Measurements from ENCODE around the gene ZMYND15. TPM values are rescaled to one million over a fixed set of nuclear protein-coding genes. Genes with fewer than 3 reads are reported as not detected.
"Not testable (repeated sequence)": the region's sequence is repeated elsewhere in the genome, so short reads cannot be mapped to it uniquely, and the experiment has no call there.

Gene ZMYND15, protein sequence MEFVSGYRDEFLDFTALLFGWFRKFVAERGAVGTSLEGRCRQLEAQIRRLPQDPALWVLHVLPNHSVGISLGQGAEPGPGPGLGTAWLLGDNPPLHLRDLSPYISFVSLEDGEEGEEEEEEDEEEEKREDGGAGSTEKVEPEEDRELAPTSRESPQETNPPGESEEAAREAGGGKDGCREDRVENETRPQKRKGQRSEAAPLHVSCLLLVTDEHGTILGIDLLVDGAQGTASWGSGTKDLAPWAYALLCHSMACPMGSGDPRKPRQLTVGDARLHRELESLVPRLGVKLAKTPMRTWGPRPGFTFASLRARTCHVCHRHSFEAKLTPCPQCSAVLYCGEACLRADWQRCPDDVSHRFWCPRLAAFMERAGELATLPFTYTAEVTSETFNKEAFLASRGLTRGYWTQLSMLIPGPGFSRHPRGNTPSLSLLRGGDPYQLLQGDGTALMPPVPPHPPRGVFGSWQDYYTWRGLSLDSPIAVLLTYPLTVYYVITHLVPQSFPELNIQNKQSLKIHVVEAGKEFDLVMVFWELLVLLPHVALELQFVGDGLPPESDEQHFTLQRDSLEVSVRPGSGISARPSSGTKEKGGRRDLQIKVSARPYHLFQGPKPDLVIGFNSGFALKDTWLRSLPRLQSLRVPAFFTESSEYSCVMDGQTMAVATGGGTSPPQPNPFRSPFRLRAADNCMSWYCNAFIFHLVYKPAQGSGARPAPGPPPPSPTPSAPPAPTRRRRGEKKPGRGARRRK
- total RNA-seq (under 0.01 and 0.51 TPM in 2 replicates), polyA plus RNA-seq (0.05 and 0.11 TPM in 2 replicates), polyA minus RNA-seq (ENCODE audit: low replicate concordance) (1.4 TPM in 1 of 2 replicates, not detected in the other)
- polyA plus RNA-seq (2012), result 0.05 and 0.12 TPM in 2 replicates

DNA sequence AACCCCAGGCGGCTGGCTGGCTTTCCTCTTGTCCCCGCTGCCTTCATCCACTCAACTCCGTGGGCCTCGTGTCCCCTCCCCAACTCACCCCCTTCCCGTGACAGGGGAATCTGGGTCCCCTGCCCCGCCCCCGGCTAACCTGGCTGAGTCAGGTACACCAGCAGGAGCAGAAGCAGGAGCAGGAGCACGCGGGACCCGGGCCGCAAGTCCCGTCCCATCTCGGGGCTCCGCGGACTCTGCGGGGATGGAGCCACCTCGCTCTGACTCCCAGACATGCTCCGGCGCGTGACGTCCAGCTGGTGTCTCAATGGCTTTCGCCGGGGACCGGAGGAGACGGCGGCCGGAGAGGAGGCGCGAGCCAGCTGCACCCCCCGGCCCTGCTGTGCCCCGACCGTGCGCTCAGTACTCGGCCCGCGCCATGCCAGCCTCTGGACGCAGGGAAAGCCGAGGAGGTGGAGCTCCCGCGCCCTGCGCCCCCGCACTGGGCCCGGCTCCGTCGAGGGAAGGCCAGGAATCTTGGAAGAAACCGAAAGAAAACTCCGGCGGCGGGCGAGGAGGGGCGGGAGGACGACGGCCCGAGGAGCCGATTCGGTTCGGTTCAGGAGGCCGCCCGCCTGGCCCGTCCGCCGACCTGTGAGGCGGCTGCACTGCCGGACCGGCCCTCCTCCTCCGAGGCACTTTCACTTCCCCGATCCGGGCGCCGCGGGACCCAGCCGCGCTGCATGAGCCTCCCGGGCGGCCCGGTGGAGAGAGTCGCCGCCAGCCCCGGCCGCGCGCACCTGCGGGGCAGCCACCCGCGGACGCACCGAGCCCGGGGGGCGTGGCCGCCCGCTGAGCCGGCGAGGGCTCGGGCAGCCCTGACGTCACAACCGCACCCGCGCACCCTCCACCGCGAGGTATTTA lies at the start of gene ZMYND15, which contains the start of gene CXCL16:
Gene ZMYND15, plus strand, starts transcription at position 712 of the 903 bp plus-strand sequence. CDS start 716 bp downstream, outside the sequence.
Gene CXCL16, minus strand, starts transcription at position 807 of the 903 bp plus-strand sequence. Its CDS starts 589 bp downstream, at position 218.
- H4K20me1 ChIP-seq (ENCODE audit: control insufficient read depth, extremely low read depth, insufficient read depth, low read length), result no peaks in the 10 kb centered on the region
- H3K9me3 ChIP-seq (ENCODE audit: control insufficient read depth, insufficient read depth, low read depth, low read length), result no peaks in the 10 kb centered on the region
- peak; percentile 18 to 44 for DNase-seq (ENCODE audit: low read depth in 2 of 2)
- peak within 1 kb of the TSS; percentile 52 to 86 (median 70) for H3K4me3 ChIP-seq (replicated peaks in 1 of 4; ENCODE audit: control extremely low read depth in 1 of 4, insufficient read depth in 1 of 4, low read depth in 3 of 4, low read length in 4 of 4)
- no peaks in the 10 kb centered on the region for H3K79me2 ChIP-seq (ENCODE audit: control insufficient read depth, insufficient read depth, low read length)
- peak within 1 kb of the TSS; percentile 77 for H2AFZ ChIP-seq (ENCODE audit: low read length)
- peak within 1 kb of the TSS; percentile 72 for H3K4me2 ChIP-seq (ENCODE audit: extremely low read depth, insufficient read depth, low read length)
- peak within 1 kb of the TSS; percentile 51 for H3K9ac ChIP-seq (ENCODE audit: insufficient read depth, low read length)
- TF ChIP-seq EZH2 (IDR thresholded peaks at IDR 0.05; ENCODE audit: low read length, missing control alignments), result no peak
- TF ChIP-seq, protein P1, sequence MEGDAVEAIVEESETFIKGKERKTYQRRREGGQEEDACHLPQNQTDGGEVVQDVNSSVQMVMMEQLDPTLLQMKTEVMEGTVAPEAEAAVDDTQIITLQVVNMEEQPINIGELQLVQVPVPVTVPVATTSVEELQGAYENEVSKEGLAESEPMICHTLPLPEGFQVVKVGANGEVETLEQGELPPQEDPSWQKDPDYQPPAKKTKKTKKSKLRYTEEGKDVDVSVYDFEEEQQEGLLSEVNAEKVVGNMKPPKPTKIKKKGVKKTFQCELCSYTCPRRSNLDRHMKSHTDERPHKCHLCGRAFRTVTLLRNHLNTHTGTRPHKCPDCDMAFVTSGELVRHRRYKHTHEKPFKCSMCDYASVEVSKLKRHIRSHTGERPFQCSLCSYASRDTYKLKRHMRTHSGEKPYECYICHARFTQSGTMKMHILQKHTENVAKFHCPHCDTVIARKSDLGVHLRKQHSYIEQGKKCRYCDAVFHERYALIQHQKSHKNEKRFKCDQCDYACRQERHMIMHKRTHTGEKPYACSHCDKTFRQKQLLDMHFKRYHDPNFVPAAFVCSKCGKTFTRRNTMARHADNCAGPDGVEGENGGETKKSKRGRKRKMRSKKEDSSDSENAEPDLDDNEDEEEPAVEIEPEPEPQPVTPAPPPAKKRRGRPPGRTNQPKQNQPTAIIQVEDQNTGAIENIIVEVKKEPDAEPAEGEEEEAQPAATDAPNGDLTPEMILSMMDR (conservative IDR thresholded peaks at IDR 0.05 in 1 of 2, IDR thresholded peaks at IDR 0.05 in 1 of 2; ENCODE audit: low read depth in 1 of 2, low read length in 2 of 2), result no peak
- H3K4me1 ChIP-seq (ENCODE audit: control insufficient read depth, extremely low read depth, insufficient read depth, low read length), result no peaks in the 10 kb centered on the region
- H3K27ac ChIP-seq (ENCODE audit: insufficient read depth, low read length), result no peak within 1 kb of the TSS
- H3K27me3 ChIP-seq (ENCODE audit: control insufficient read depth, insufficient read depth, low read length), result peaks cover 27% of the 10 kb centered on the region
- no peaks in the 10 kb centered on the region for H3K36me3 ChIP-seq (ENCODE audit: control insufficient read depth, insufficient read depth, low read length)

DNA sequence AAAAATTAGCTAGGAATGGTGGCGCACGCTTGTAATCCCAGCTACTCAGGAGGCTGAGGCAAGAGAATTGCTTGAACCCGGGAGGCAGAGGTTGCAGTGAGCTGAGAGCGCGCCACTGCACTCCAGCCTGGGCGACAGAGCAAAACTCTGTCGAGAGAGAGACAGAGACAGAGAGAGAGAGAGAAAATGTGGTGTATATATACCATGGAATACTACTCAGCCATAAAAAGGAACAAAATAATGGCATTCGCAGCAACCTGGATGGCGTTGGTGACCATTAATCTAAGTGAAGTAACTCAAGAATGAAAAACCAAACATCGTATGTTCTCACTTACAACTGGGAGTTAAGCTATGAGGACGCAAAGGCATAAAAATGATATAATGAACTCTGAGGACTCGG lies 49.8 kb upstream of the ZMYND15 start:
- not testable (repeated sequence) for DNase-seq (ENCODE audit: low read depth in 2 of 2); H3K9me3 ChIP-seq (ENCODE audit: control insufficient read depth, insufficient read depth, low read depth, low read length); H3K79me2 ChIP-seq (ENCODE audit: control insufficient read depth, insufficient read depth, low read length); H4K20me1 ChIP-seq (ENCODE audit: control insufficient read depth, extremely low read depth, insufficient read depth, low read length); H3K36me3 ChIP-seq (ENCODE audit: control insufficient read depth, insufficient read depth, low read length); H3K27ac ChIP-seq (ENCODE audit: insufficient read depth, low read length); H3K4me3 ChIP-seq (replicated peaks in 1 of 4; ENCODE audit: control extremely low read depth in 1 of 4, insufficient read depth in 1 of 4, low read depth in 3 of 4, low read length in 4 of 4); H3K4me2 ChIP-seq (ENCODE audit: extremely low read depth, insufficient read depth, low read length); H3K4me1 ChIP-seq (ENCODE audit: control insufficient read depth, extremely low read depth, insufficient read depth, low read length); H3K27me3 ChIP-seq (ENCODE audit: control insufficient read depth, insufficient read depth, low read length); H3K9ac ChIP-seq (ENCODE audit: insufficient read depth, low read length); H2AFZ ChIP-seq (ENCODE audit: low read length)

DNA sequence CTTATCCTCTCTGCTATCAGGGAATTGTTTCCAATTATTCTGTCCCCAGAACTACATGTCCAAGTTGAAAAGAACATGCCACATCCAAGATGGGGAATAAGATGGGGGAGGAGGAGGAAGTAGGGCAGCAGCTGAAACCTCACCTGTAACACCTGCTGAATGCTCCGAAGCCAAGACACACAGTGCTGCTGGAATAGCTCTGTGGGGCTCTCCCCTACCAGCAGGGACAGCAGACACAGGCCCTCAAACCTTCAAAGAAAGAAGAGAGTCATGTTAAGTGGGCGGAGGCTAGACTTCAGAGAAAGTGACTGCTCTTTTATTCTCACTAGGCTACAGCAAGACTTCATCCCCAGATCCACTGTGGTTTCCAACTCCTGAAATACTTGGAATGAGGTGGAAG lies 48.9 kb upstream of the ZMYND15 start:
- no peaks in the 10 kb centered on the region for H3K27me3 ChIP-seq (ENCODE audit: control insufficient read depth, insufficient read depth, low read length)
- H3K4me1 ChIP-seq (ENCODE audit: control insufficient read depth, extremely low read depth, insufficient read depth, low read length), result no peaks in the 10 kb centered on the region
- H3K36me3 ChIP-seq (ENCODE audit: control insufficient read depth, insufficient read depth, low read length), result no peaks in the 10 kb centered on the region
- H3K4me2 ChIP-seq (ENCODE audit: extremely low read depth, insufficient read depth, low read length), result no peak overlapping the region
- no peak overlapping the region for H3K4me3 ChIP-seq (replicated peaks in 1 of 4; ENCODE audit: control extremely low read depth in 1 of 4, insufficient read depth in 1 of 4, low read depth in 3 of 4, low read length in 4 of 4)
- no peak for DNase-seq (ENCODE audit: low read depth in 2 of 2)
- H3K79me2 ChIP-seq (ENCODE audit: control insufficient read depth, insufficient read depth, low read length), result peaks cover 6% of the 10 kb centered on the region
- no peaks in the 10 kb centered on the region for H3K9me3 ChIP-seq (ENCODE audit: control insufficient read depth, insufficient read depth, low read depth, low read length)
- H4K20me1 ChIP-seq (ENCODE audit: control insufficient read depth, extremely low read depth, insufficient read depth, low read length), result no peaks in the 10 kb centered on the region
- TF ChIP-seq, protein P1 (conservative IDR thresholded peaks at IDR 0.05 in 1 of 2, IDR thresholded peaks at IDR 0.05 in 1 of 2; ENCODE audit: low read depth in 1 of 2, low read length in 2 of 2), result no peak
- no peak for TF ChIP-seq EZH2 (IDR thresholded peaks at IDR 0.05; ENCODE audit: low read length, missing control alignments)
- H3K27ac ChIP-seq (ENCODE audit: insufficient read depth, low read length), result no peak overlapping the region
- no peak overlapping the region for H3K9ac ChIP-seq (ENCODE audit: insufficient read depth, low read length)
- no peak overlapping the region for H2AFZ ChIP-seq (ENCODE audit: low read length)

All from fibroblast of lung (primary cell).